Measurements from ENCODE around the gene TMEM150A. TPM values are rescaled to one million over a fixed set of nuclear protein-coding genes. Genes with fewer than 3 reads are reported as not detected.

The TMEM150A gene
- total and polyA plus RNA-seq, 2 of the 13 experiments (the other 11 are each of a cell fraction or from before 2014, with no cell fraction given), result 30.1 to 70.4 TPM

DNA sequence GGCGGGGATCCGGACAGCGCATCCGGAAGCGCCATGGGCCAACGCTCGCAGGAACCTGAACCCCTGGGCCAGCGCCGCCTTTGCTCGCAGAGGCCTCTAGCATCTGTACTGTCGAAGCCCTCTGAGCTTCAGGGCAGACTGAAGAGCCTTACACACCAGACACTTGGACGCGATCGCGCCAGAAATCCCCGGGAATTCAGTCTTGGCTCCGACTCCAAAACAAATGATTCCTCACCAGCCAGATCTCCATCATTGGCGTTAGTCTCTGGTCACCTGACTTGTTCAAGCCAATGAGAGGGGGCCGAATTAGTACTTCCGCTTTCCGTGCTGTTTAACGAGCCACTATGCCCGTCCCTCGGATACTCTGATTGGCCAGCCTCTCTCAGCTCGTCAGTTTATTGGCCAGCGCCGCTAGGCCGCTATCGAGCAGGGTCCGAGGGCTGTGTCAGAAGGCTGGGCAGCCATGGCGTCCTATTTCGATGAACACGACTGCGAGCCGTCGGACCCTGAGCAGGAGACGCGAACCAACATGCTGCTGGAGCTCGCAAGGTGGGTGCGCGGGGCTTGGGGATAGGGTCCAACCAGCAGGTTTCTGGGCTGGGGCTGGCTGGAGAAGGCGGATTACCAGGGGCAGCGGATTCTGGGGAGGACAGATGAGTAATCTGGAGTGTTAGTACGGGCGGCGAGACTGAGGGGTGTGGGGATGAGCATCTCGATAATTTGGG is 7.0 kb downstream of the TMEM150A start, which contains the start of gene RNF181 (continued):
- TF ChIP-seq, protein P1, sequence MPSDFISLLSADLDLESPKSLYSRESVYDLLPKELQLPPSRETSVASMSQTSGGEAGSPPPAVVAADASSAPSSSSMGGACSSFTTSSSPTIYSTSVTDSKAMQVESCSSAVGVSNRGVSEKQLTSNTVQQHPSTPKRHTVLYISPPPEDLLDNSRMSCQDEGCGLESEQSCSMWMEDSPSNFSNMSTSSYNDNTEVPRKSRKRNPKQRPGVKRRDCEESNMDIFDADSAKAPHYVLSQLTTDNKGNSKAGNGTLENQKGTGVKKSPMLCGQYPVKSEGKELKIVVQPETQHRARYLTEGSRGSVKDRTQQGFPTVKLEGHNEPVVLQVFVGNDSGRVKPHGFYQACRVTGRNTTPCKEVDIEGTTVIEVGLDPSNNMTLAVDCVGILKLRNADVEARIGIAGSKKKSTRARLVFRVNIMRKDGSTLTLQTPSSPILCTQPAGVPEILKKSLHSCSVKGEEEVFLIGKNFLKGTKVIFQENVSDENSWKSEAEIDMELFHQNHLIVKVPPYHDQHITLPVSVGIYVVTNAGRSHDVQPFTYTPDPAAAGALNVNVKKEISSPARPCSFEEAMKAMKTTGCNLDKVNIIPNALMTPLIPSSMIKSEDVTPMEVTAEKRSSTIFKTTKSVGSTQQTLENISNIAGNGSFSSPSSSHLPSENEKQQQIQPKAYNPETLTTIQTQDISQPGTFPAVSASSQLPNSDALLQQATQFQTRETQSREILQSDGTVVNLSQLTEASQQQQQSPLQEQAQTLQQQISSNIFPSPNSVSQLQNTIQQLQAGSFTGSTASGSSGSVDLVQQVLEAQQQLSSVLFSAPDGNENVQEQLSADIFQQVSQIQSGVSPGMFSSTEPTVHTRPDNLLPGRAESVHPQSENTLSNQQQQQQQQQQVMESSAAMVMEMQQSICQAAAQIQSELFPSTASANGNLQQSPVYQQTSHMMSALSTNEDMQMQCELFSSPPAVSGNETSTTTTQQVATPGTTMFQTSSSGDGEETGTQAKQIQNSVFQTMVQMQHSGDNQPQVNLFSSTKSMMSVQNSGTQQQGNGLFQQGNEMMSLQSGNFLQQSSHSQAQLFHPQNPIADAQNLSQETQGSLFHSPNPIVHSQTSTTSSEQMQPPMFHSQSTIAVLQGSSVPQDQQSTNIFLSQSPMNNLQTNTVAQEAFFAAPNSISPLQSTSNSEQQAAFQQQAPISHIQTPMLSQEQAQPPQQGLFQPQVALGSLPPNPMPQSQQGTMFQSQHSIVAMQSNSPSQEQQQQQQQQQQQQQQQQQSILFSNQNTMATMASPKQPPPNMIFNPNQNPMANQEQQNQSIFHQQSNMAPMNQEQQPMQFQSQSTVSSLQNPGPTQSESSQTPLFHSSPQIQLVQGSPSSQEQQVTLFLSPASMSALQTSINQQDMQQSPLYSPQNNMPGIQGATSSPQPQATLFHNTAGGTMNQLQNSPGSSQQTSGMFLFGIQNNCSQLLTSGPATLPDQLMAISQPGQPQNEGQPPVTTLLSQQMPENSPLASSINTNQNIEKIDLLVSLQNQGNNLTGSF (CRISPR knock-in tag; IDR thresholded peaks at IDR 0.05), result 0 out of 2 replicates have a peak, but pooled peaks have one; percentile 47
- TF ChIP-seq ZNF788 (CRISPR knock-in tag; IDR thresholded peaks at IDR 0.05; ENCODE audit: borderline replicate concordance), result peak; percentile 84; the same call in 1 of the 2 replicates
- TF ChIP-seq SMYD3 (CRISPR knock-in tag; IDR thresholded peaks at IDR 0.05), result peak; percentile 93; the same call in 1 of the 2 replicates
- TF ChIP-seq, protein P2, sequence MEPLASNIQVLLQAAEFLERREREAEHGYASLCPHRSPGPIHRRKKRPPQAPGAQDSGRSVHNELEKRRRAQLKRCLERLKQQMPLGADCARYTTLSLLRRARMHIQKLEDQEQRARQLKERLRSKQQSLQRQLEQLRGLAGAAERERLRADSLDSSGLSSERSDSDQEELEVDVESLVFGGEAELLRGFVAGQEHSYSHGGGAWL (CRISPR knock-in tag; IDR thresholded peaks at IDR 0.05), result 0 out of 2 replicates have a peak, but pooled peaks have one; percentile 36
- TF ChIP-seq, protein P3, sequence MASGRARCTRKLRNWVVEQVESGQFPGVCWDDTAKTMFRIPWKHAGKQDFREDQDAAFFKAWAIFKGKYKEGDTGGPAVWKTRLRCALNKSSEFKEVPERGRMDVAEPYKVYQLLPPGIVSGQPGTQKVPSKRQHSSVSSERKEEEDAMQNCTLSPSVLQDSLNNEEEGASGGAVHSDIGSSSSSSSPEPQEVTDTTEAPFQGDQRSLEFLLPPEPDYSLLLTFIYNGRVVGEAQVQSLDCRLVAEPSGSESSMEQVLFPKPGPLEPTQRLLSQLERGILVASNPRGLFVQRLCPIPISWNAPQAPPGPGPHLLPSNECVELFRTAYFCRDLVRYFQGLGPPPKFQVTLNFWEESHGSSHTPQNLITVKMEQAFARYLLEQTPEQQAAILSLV (CRISPR knock-in tag; IDR thresholded peaks at IDR 0.05; ENCODE audit: borderline replicate concordance), result peak; percentile 80
- peak; percentile 99 for TF ChIP-seq NFYB (CRISPR knock-in tag; IDR thresholded peaks at IDR 0.05)
- peak in 1 of 2 experiments; percentile 46; a peak in 1 of 4 replicates for TF ChIP-seq KLF16 (CRISPR knock-in tag; IDR thresholded peaks at IDR 0.05)
- TF ChIP-seq KAT8 (CRISPR knock-in tag; IDR thresholded peaks at IDR 0.05), result peak; percentile 94
- peak; percentile 94 for TF ChIP-seq NFKB2 (CRISPR knock-in tag; IDR thresholded peaks at IDR 0.05; ENCODE audit: borderline replicate concordance)
- TF ChIP-seq ZNF652 (CRISPR knock-in tag; IDR thresholded peaks at IDR 0.05; ENCODE audit: borderline replicate concordance, low read depth), result no peak
- peak; percentile 83; the same call in 1 of the 2 replicates for TF ChIP-seq SRY (CRISPR knock-in tag; IDR thresholded peaks at IDR 0.05)
- no peak for TF ChIP-seq TCF12 (IDR thresholded peaks at IDR 0.05)
- TF ChIP-seq TCF12 (CRISPR knock-in tag; IDR thresholded peaks at IDR 0.05), result no peak
- TF ChIP-seq GATAD1 (CRISPR knock-in tag; IDR thresholded peaks at IDR 0.05), result peak; percentile 90
- TF ChIP-seq ELF4 (CRISPR knock-in tag; IDR thresholded peaks at IDR 0.05; ENCODE audit: borderline replicate concordance), result peak; percentile 98
- peak; percentile 31 for TF ChIP-seq FOSL2 (CRISPR knock-in tag; IDR thresholded peaks at IDR 0.05)
